DLD1 (cell line): ENCODE data around the gene CCDC102A.
"Not testable (repeated sequence)": the region's sequence is repeated elsewhere in the genome, so short reads cannot be mapped to it uniquely, and the experiment has no call there.

Experiments used
- in situ Hi-C: cut with HindIII; loops from 2 replicates; pipeline ENCODE4 v1.10.0; 2017; ENCODE audit warnings: low sequenced_read_pairs

The CCDC102A gene

GRCh38 chr16:57566436-57566835 is 30.1 kb upstream of the CCDC102A start:
- in situ Hi-C loops, result no loop called here

- in situ Hi-C loops, result no loop called here
Measured at GRCh38 chr16:57565461-57565860, 29.1 kb upstream of the CCDC102A start.

GRCh38 chr16:57564571-57565270 is 28.4 kb upstream of the CCDC102A start:
- in situ Hi-C loops, result no loop called here

- in situ Hi-C loops, result no loop called here
Measured at GRCh38 chr16:57563761-57564160, 27.4 kb upstream of the CCDC102A start.

GRCh38 chr16:57563487-57563750 is 27.0 kb upstream of the CCDC102A start:
- in situ Hi-C loops, result no loop called here

GRCh38 chr16:57562669-57563486 is 26.5 kb upstream of the CCDC102A start:
- in situ Hi-C loops, result no loop called here

- in situ Hi-C loops, result no loop called here
Measured at GRCh38 chr16:57562066-57562465, 25.7 kb upstream of the CCDC102A start.

GRCh38 chr16:57559072-57559790 is 22.9 kb upstream of the CCDC102A start:
- in situ Hi-C loops, result no loop called here

GRCh38 chr16:57556941-57557541 is 20.7 kb upstream of the CCDC102A start:
- in situ Hi-C loops, result no loop called here

- in situ Hi-C loops, result no loop called here
Measured at GRCh38 chr16:57555831-57556230, 19.5 kb upstream of the CCDC102A start.

- in situ Hi-C loops, result no loop called here
Measured at GRCh38 chr16:57551057-57551456, 14.7 kb upstream of the CCDC102A start.

GRCh38 chr16:57549730-57550129 is 13.4 kb upstream of the CCDC102A start:
- in situ Hi-C loops, result no loop called here

- in situ Hi-C loops, result no loop called here
Measured at GRCh38 chr16:57548408-57548807, 12.0 kb upstream of the CCDC102A start.

- in situ Hi-C loops, result not testable (repeated sequence)
Measured at GRCh38 chr16:57547524-57547923, 11.2 kb upstream of the CCDC102A start.

GRCh38 chr16:57544124-57544653 is 7.8 kb upstream of the CCDC102A start:
- in situ Hi-C loops, result no loop called here

- in situ Hi-C loops, result no loop called here
Measured at GRCh38 chr16:57541754-57542435, 5.5 kb upstream of the CCDC102A start.

GRCh38 chr16:57540906-57541753 is 4.8 kb upstream of the CCDC102A start:
- in situ Hi-C loops, result no loop called here

- in situ Hi-C loops, result no loop called here
Measured at GRCh38 chr16:57540387-57540786, 4.0 kb upstream of the CCDC102A start.

GRCh38 chr16:57539072-57539796 is 2.9 kb upstream of the CCDC102A start:
- in situ Hi-C loops, result no loop called here
